ENCODE results near the gene VAV1. TPM values are rescaled to one million over a fixed set of nuclear protein-coding genes. Genes with fewer than 3 reads are reported as not detected.

Gene VAV1
- total and polyA plus RNA-seq, 2 experiments from 2014 or later: 0.82 to 1.8 TPM

DNA sequence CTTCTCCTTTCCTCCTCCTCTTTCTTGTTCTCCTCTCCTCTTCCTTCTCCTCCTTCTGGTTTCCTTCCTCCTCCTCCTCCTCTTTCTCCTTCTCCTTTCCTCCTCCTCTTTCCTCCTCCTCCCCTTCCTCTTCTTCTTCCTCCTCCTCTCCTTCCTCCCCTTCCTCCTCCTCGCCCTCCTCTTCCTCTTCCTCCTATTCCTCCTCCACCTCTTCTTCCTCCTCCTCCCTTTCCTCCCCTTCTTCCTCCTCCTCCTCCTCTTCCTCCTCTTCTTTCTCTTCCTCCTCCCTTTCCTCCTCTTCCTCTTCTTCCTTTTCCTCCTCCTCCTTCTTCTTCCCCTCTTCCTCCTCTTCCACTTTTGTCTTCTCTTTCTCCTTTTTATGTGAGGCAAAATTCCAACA, 59.9 kb downstream of the VAV1 start:
- no peaks in the 10 kb centered on the region for H3K4me1 ChIP-seq (ENCODE audit: insufficient read depth)
- Mint-ChIP-seq H3K27ac (no peak overlapping the region), H3K27me3 (ENCODE audit: insufficient read depth, low read depth, poor library complexity) (peaks cover 8% of the 10 kb centered on the region), H3K36me3 (ENCODE audit: low read depth) (peaks cover 38% of the 10 kb centered on the region), H3K4me3 (no peak overlapping the region), H3K4me1 (no peaks in the 10 kb centered on the region), H3K9me3 (peaks cover 90% of the 10 kb centered on the region)
- no peaks in the 10 kb centered on the region for H3K79me2 ChIP-seq (replicated peaks; ENCODE audit: insufficient read depth)
- TF ChIP-seq, protein P1, sequence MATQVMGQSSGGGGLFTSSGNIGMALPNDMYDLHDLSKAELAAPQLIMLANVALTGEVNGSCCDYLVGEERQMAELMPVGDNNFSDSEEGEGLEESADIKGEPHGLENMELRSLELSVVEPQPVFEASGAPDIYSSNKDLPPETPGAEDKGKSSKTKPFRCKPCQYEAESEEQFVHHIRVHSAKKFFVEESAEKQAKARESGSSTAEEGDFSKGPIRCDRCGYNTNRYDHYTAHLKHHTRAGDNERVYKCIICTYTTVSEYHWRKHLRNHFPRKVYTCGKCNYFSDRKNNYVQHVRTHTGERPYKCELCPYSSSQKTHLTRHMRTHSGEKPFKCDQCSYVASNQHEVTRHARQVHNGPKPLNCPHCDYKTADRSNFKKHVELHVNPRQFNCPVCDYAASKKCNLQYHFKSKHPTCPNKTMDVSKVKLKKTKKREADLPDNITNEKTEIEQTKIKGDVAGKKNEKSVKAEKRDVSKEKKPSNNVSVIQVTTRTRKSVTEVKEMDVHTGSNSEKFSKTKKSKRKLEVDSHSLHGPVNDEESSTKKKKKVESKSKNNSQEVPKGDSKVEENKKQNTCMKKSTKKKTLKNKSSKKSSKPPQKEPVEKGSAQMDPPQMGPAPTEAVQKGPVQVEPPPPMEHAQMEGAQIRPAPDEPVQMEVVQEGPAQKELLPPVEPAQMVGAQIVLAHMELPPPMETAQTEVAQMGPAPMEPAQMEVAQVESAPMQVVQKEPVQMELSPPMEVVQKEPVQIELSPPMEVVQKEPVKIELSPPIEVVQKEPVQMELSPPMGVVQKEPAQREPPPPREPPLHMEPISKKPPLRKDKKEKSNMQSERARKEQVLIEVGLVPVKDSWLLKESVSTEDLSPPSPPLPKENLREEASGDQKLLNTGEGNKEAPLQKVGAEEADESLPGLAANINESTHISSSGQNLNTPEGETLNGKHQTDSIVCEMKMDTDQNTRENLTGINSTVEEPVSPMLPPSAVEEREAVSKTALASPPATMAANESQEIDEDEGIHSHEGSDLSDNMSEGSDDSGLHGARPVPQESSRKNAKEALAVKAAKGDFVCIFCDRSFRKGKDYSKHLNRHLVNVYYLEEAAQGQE (IDR thresholded peaks at IDR 0.05; ENCODE audit: unreplicated experiment): no peak
- TF ChIP-seq, protein P2, sequence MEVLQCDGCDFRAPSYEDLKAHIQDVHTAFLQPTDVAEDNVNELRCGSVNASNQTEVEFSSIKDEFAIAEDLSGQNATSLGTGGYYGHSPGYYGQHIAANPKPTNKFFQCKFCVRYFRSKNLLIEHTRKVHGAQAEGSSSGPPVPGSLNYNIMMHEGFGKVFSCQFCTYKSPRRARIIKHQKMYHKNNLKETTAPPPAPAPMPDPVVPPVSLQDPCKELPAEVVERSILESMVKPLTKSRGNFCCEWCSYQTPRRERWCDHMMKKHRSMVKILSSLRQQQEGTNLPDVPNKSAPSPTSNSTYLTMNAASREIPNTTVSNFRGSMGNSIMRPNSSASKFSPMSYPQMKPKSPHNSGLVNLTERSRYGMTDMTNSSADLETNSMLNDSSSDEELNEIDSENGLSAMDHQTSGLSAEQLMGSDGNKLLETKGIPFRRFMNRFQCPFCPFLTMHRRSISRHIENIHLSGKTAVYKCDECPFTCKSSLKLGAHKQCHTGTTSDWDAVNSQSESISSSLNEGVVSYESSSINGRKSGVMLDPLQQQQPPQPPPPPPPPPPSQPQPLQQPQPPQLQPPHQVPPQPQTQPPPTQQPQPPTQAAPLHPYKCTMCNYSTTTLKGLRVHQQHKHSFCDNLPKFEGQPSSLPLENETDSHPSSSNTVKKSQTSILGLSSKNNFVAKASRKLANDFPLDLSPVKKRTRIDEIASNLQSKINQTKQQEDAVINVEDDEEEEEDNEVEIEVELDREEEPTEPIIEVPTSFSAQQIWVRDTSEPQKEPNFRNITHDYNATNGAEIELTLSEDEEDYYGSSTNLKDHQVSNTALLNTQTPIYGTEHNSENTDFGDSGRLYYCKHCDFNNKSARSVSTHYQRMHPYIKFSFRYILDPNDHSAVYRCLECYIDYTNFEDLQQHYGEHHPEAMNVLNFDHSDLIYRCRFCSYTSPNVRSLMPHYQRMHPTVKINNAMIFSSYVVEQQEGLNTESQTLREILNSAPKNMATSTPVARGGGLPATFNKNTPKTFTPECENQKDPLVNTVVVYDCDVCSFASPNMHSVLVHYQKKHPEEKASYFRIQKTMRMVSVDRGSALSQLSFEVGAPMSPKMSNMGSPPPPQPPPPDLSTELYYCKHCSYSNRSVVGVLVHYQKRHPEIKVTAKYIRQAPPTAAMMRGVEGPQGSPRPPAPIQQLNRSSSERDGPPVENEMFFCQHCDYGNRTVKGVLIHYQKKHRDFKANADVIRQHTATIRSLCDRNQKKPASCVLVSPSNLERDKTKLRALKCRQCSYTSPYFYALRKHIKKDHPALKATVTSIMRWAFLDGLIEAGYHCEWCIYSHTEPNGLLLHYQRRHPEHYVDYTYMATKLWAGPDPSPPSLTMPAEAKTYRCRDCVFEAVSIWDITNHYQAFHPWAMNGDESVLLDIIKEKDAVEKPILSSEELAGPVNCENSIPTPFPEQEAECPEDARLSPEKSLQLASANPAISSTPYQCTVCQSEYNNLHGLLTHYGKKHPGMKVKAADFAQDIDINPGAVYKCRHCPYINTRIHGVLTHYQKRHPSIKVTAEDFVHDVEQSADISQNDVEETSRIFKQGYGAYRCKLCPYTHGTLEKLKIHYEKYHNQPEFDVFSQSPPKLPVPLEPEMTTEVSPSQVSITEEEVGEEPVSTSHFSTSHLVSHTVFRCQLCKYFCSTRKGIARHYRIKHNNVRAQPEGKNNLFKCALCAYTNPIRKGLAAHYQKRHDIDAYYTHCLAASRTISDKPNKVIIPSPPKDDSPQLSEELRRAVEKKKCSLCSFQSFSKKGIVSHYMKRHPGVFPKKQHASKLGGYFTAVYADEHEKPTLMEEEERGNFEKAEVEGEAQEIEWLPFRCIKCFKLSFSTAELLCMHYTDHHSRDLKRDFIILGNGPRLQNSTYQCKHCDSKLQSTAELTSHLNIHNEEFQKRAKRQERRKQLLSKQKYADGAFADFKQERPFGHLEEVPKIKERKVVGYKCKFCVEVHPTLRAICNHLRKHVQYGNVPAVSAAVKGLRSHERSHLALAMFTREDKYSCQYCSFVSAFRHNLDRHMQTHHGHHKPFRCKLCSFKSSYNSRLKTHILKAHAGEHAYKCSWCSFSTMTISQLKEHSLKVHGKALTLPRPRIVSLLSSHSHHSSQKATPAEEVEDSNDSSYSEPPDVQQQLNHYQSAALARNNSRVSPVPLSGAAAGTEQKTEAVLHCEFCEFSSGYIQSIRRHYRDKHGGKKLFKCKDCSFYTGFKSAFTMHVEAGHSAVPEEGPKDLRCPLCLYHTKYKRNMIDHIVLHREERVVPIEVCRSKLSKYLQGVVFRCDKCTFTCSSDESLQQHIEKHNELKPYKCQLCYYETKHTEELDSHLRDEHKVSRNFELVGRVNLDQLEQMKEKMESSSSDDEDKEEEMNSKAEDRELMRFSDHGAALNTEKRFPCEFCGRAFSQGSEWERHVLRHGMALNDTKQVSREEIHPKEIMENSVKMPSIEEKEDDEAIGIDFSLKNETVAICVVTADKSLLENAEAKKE (CRISPR knock-in tag; IDR thresholded peaks at IDR 0.05): no peak
- TF ChIP-seq ZNF114 (CRISPR knock-in tag; IDR thresholded peaks at IDR 0.05): no peak
- no peak for TF ChIP-seq NANOG (IDR thresholded peaks at IDR 0.05; ENCODE audit: borderline replicate concordance)
- no peak for TF ChIP-seq EZH2 (IDR thresholded peaks at IDR 0.05; ENCODE audit: low read depth, unreplicated experiment)
- no peak for TF ChIP-seq CREB1 (CRISPR knock-in tag; IDR thresholded peaks at IDR 0.05; ENCODE audit: low read depth)
- no peak for TF ChIP-seq EZH2phosphoT487 (IDR thresholded peaks at IDR 0.05; ENCODE audit: unreplicated experiment)
- TF ChIP-seq ZNF331 (CRISPR knock-in tag; IDR thresholded peaks at IDR 0.05; ENCODE audit: low read depth): no peak
- no peaks in the 10 kb centered on the region for H3K36me3 ChIP-seq (ENCODE audit: insufficient read depth)
- no peak overlapping the region for H3K4me3 ChIP-seq
- no peak for ATAC-seq
- no peak overlapping the region for H3K4me2 ChIP-seq
- H3K27ac ChIP-seq (ENCODE audit: low read depth): no peak overlapping the region
- no peaks in the 10 kb centered on the region for H4K20me1 ChIP-seq (replicated peaks; ENCODE audit: insufficient read depth)
- H3F3A ChIP-seq (replicated peaks; ENCODE audit: low read depth): no peaks in the 10 kb centered on the region
- DNase-seq (ENCODE audit: low spot score): no peak
- H3K9me2 ChIP-seq (ENCODE audit: insufficient read depth): no peaks in the 10 kb centered on the region
- H2AFZ ChIP-seq: no peak overlapping the region
- no peaks in the 10 kb centered on the region for H3K27me3 ChIP-seq (ENCODE audit: insufficient read depth)

All from GM23338 (cell line).